Thyroid gland (tissue), 4 donors: ENCODE measurements around the gene UHMK1. TPM values are rescaled to one million over a fixed set of nuclear protein-coding genes. Genes with fewer than 3 reads are reported as not detected.

Experiments used
- DNase-seq, 2 donors: peaks; one replicate each; pipeline ENCODE4 v3.0.0-alpha.2; 2019
- H3K27ac ChIP-seq, 3 donors: fragments of 200-600 bp; sonication (generic); 1 replicate in 2 of 3; 2 replicates in 1 of 3; pipeline ENCODE4 v1.5.1; 2016 to 2019; ENCODE audit warnings: mild to moderate bottlenecking in 1 of 3, moderate library complexity in 1 of 3
- H3K27me3 ChIP-seq: fragments of 200-600 bp; sonication (generic); one replicate; pipeline ENCODE4 v1.5.1; 2019
- H3K36me3 ChIP-seq, 2 donors: fragments of 200-600 bp; sonication (generic); one replicate each; pipeline ENCODE4 v1.5.1; 2016 to 2019
- H3K4me1 ChIP-seq, 2 donors: fragments of 200-600 bp; sonication (generic); one replicate each; pipeline ENCODE4 v1.5.1; 2017 to 2019
- H3K4me3 ChIP-seq, 3 donors: fragments of 200-600 bp; sonication (generic); replicated peaks in 1 of 3; 1 replicate in 2 of 3; 2 replicates in 1 of 3; pipeline ENCODE4 v1.5.1; 2016; ENCODE audit warnings: mild to moderate bottlenecking in 1 of 3
- H3K9me3 ChIP-seq: fragments of 200-600 bp; sonication (generic); one replicate; pipeline ENCODE4 v1.5.1; 2017
- CTCF ChIP-seq, 6 experiments: fragments of 200-600 bp in 3 of 6; fragments of 450-650 bp in 3 of 6; sonication (generic) in 3 of 6; IDR thresholded peaks; one replicate each; pipeline ENCODE4 v1.5.1; 2016 to 2019; ENCODE audit warnings: antibody characterized with exemption in 6 of 6, mild to moderate bottlenecking in 2 of 6, inconsistent platforms in 1 of 6, moderate library complexity in 1 of 6
- POLR2A ChIP-seq, 2 donors: fragments of 450-650 bp; IDR thresholded peaks; one replicate each; pipeline ENCODE4 v1.6.1; 2017; ENCODE audit warnings: antibody characterized with exemption in 2 of 2, mild to moderate bottlenecking in 2 of 2, moderate library complexity in 1 of 2
- WGBS, 2 donors: methylation state at CpG; one replicate each; pipeline ENCODE4 v1.1.5; 2017; 5-methylcytosine and 5-hydroxymethylcytosine counted together
- intact Hi-C: fragments of 100-400 bp; cut with DNase I; formaldehyde crosslinking; loops from one replicate; pipeline ENCODE4 v1.15.1; 2023
- total RNA-seq, 4 donors: library from RNA; depleted of rRNA; stranded (reverse); fragments of >200 nt; gene quantifications; one replicate each; pipeline ENCODE4 v1.2.3, GENCODE V29; 2016

Gene UHMK1
- total RNA-seq, 4 donors from 2014 or later: 44.3 to 62.0 (median 57.1) TPM

GRCh38 chr1:162549001-162549400, 51.4 kb downstream of the UHMK1 start:
- Histone ChIP-seq H3K27ac (no peak overlapping the region), H3K4me3 (no peak overlapping the region), H3K27me3 (no peaks in the 10 kb centered on the region), H3K9me3 (no peaks in the 10 kb centered on the region), H3K4me1 (no peaks in the 10 kb centered on the region), H3K36me3 (no peaks in the 10 kb centered on the region)
- 87 to 88% methylated on average over 2 of the region's 2 CpGs for WGBS, 2 donors
- no peak for TF ChIP-seq POLR2A (IDR thresholded peaks at IDR 0.05)
- TF ChIP-seq CTCF (IDR thresholded peaks at IDR 0.05): no peak
- DNase-seq: no peak
- intact Hi-C loops: no loop called here

GRCh38 chr1:162550925-162551324, 53.3 kb downstream of the UHMK1 start:
- Histone ChIP-seq H3K36me3 (no peaks in the 10 kb centered on the region), H3K4me3 (no peak overlapping the region), H3K27ac (no peak overlapping the region), H3K27me3 (no peaks in the 10 kb centered on the region), H3K4me1 (no peaks in the 10 kb centered on the region), H3K9me3 (no peaks in the 10 kb centered on the region)
- no peak for TF ChIP-seq POLR2A (IDR thresholded peaks at IDR 0.05)
- no peak for TF ChIP-seq CTCF (IDR thresholded peaks at IDR 0.05)
- intact Hi-C loops: no loop called here
- 73 to 86% methylated on average over 1 of the region's 1 CpG for WGBS, 2 donors
- DNase-seq: no peak

GRCh38 chr1:162551969-162552683, 54.5 kb downstream of the UHMK1 start:
- H3K27ac ChIP-seq: no peak overlapping the region
- no peak for DNase-seq
- WGBS, 2 donors: 82 to 84% methylated on average over 7 of the region's 7 CpGs
- H3K4me1 ChIP-seq: no peaks in the 10 kb centered on the region
- no peaks in the 10 kb centered on the region for H3K27me3 ChIP-seq
- TF ChIP-seq POLR2A (IDR thresholded peaks at IDR 0.05): no peak
- TF ChIP-seq CTCF (IDR thresholded peaks at IDR 0.05): no peak
- H3K4me3 ChIP-seq: no peak overlapping the region
- no peaks in the 10 kb centered on the region for H3K9me3 ChIP-seq
- intact Hi-C loops: no loop called here
- no peaks in the 10 kb centered on the region for H3K36me3 ChIP-seq

GRCh38 chr1:162552684-162553252, 55.1 kb downstream of the UHMK1 start:
- no peaks in the 10 kb centered on the region for H3K4me1 ChIP-seq
- H3K27me3 ChIP-seq: no peaks in the 10 kb centered on the region
- no peak for TF ChIP-seq CTCF (IDR thresholded peaks at IDR 0.05)
- no peak for TF ChIP-seq POLR2A (IDR thresholded peaks at IDR 0.05)
- no peaks in the 10 kb centered on the region for H3K36me3 ChIP-seq
- H3K9me3 ChIP-seq: no peaks in the 10 kb centered on the region
- 92 to 97% methylated on average over 8 of the region's 8 CpGs for WGBS, 2 donors
- intact Hi-C loops: no loop called here
- H3K4me3 ChIP-seq: no peak overlapping the region
- no peak for DNase-seq
- H3K27ac ChIP-seq: no peak overlapping the region

- no peaks in the 10 kb centered on the region for H3K4me1 ChIP-seq
- H3K27ac ChIP-seq: no peak overlapping the region
- no peaks in the 10 kb centered on the region for H3K27me3 ChIP-seq
- intact Hi-C loops: no loop called here
- no peak for DNase-seq
- 67 to 100% methylated on average over 1 of the region's 1 CpG for WGBS, 2 donors
- H3K9me3 ChIP-seq: no peaks in the 10 kb centered on the region
- H3K4me3 ChIP-seq: no peak overlapping the region
- TF ChIP-seq POLR2A (IDR thresholded peaks at IDR 0.05) (no peak), CTCF (IDR thresholded peaks at IDR 0.05) (no peak)
- H3K36me3 ChIP-seq: no peaks in the 10 kb centered on the region
Measured at GRCh38 chr1:162554258-162554657, 56.6 kb downstream of the UHMK1 start.
